ENCODE data around the gene ELOVL6.

- TF ChIP-seq POLR2A (IDR thresholded peaks at IDR 0.05) = no peak
- TF ChIP-seq, protein P1, sequence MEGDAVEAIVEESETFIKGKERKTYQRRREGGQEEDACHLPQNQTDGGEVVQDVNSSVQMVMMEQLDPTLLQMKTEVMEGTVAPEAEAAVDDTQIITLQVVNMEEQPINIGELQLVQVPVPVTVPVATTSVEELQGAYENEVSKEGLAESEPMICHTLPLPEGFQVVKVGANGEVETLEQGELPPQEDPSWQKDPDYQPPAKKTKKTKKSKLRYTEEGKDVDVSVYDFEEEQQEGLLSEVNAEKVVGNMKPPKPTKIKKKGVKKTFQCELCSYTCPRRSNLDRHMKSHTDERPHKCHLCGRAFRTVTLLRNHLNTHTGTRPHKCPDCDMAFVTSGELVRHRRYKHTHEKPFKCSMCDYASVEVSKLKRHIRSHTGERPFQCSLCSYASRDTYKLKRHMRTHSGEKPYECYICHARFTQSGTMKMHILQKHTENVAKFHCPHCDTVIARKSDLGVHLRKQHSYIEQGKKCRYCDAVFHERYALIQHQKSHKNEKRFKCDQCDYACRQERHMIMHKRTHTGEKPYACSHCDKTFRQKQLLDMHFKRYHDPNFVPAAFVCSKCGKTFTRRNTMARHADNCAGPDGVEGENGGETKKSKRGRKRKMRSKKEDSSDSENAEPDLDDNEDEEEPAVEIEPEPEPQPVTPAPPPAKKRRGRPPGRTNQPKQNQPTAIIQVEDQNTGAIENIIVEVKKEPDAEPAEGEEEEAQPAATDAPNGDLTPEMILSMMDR (IDR thresholded peaks at IDR 0.05 in 4 of 5, conservative IDR thresholded peaks at IDR 0.05 in 1 of 5) = no peak
These were observed 172.7 kb downstream of the ELOVL6 start for GRCh38 chr4:110025718-110026117.
